GM12873 (cell line): ENCODE measurements around the gene LGR5.

ENCODE experiments used
- CTCF ChIP-seq: IDR thresholded peaks from 2 replicates; pipeline ENCODE4 v1.5.1; 2012; ENCODE audit warnings: low read depth, mild to moderate bottlenecking, moderate library complexity, low read length, control low read depth; ENCODE audit not compliant: insufficient read depth; ENCODE audit errors: missing control alignments

LGR5 gene

GRCh38 chr12:71425568-71426299 lies 13.9 kb upstream of the LGR5 start:
- TF ChIP-seq CTCF = no peak

GRCh38 chr12:71426300-71427047 lies 13.1 kb upstream of the LGR5 start:
- TF ChIP-seq CTCF = no peak

- no peak for TF ChIP-seq CTCF
Measured at GRCh38 chr12:71430756-71431155, 8.8 kb upstream of the LGR5 start.

- TF ChIP-seq CTCF = no peak
Measured at GRCh38 chr12:71431991-71432390, 7.6 kb upstream of the LGR5 start.

GRCh38 chr12:71432936-71433335 lies 6.7 kb upstream of the LGR5 start:
- no peak for TF ChIP-seq CTCF

GRCh38 chr12:71436696-71437095 lies 2.9 kb upstream of the LGR5 start:
- TF ChIP-seq CTCF = no peak

- no peak for TF ChIP-seq CTCF
Measured at GRCh38 chr12:71438670-71439361, 782 bp upstream of the LGR5 start.
